Measurements from ENCODE around the gene ACTL8.
A peak's percentile ranks its signal among the peaks of the same experiment; 100 is the strongest.

Gene ACTL8

DNA sequence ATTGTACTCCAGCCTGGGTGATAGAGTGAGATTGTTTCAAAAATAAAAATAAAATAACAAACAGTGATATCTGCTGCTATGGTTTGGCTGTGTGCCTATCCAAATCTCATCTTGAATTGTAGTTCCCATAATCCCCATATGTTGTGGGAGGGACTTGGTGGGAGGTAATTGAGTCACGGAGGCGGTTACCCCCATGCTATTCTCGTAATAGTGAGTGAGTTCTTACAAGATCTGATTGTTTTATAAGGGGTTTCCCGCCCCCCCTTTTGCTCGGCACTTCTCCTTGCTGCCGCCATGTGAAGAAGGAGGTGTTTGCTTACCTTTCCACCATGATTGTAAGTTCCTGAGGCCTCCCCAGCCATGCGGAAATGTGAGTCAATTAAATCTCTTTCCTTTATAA, 47.8 kb downstream of the ACTL8 start:
- Histone ChIP-seq H3K9me3 (replicated peaks in 1 of 2; ENCODE audit: control insufficient read depth in 2 of 2, insufficient read depth in 1 of 2, low read depth in 1 of 2, low read length in 2 of 2) (no peaks in the 10 kb centered on the region), H2BK5ac (ENCODE audit: low read length) (no peak overlapping the region), H3K27ac (replicated peaks; ENCODE audit: low read length) (no peak overlapping the region), H2AFZ (ENCODE audit: low read length) (no peak overlapping the region), H3K18ac (ENCODE audit: low read length) (no peak overlapping the region), H2BK120ac (ENCODE audit: low read depth, low read length) (no peak overlapping the region), H3K27me3 (ENCODE audit: control insufficient read depth in 3 of 3, insufficient read depth in 3 of 3, low read depth in 1 of 3, low read length in 3 of 3) (peaks cover 0 to 17% (median 0%) of the 10 kb centered on the region in 3 experiments), H2BK15ac (ENCODE audit: low read length) (no peak overlapping the region), H3K23ac (ENCODE audit: low read depth, low read length, poor library complexity) (no peak overlapping the region), H3K4me1 (ENCODE audit: control insufficient read depth in 2 of 2, insufficient read depth in 1 of 2, low read depth in 1 of 2, low read length in 2 of 2) (no peaks in the 10 kb centered on the region), H4K8ac (ENCODE audit: low read depth, low read length) (no peak overlapping the region), H2BK12ac (ENCODE audit: low read length) (no peak overlapping the region), H3K9ac (ENCODE audit: low read depth, low read length, poor library complexity) (no peak overlapping the region), H3K14ac (ENCODE audit: low read length) (no peak overlapping the region), H3K4me3 (ENCODE audit: low read length in 2 of 2) (no peak overlapping the region), H4K91ac (ENCODE audit: low read depth, low read length, poor library complexity) (no peak overlapping the region), H3K4ac (ENCODE audit: low read length) (no peak overlapping the region), H3K36me3 (replicated peaks in 1 of 2; ENCODE audit: control insufficient read depth in 2 of 2, insufficient read depth in 2 of 2, low read length in 2 of 2) (no peaks in the 10 kb centered on the region), H3K79me1 (ENCODE audit: low read depth, low read length) (no peaks in the 10 kb centered on the region), H3K4me2 (ENCODE audit: insufficient read depth, low read length, poor library complexity, severe bottlenecking) (no peak overlapping the region), H2AK5ac (ENCODE audit: low read depth, low read length) (no peak overlapping the region)
- DNase-seq (ENCODE audit: low spot score): no peak
- no CpG with 5 or more reads among the region's 7 CpGs for WGBS, 2 donors (ENCODE audit: extremely low coverage in 2 of 2, insufficient read length in 2 of 2, insufficient replicate concordance in 1 of 2)

- Histone ChIP-seq H3K23ac (ENCODE audit: low read depth, low read length, poor library complexity) (no peak overlapping the region), H3K9ac (ENCODE audit: low read depth, low read length, poor library complexity) (no peak overlapping the region), H2AFZ (ENCODE audit: low read length) (no peak overlapping the region), H3K4me1 (ENCODE audit: control insufficient read depth in 2 of 2, insufficient read depth in 1 of 2, low read depth in 1 of 2, low read length in 2 of 2) (no peaks in the 10 kb centered on the region), H3K9me3 (replicated peaks in 1 of 2; ENCODE audit: control insufficient read depth in 2 of 2, insufficient read depth in 1 of 2, low read depth in 1 of 2, low read length in 2 of 2) (no peaks in the 10 kb centered on the region), H2AK5ac (ENCODE audit: low read depth, low read length) (no peak overlapping the region), H3K36me3 (replicated peaks in 1 of 2; ENCODE audit: control insufficient read depth in 2 of 2, insufficient read depth in 2 of 2, low read length in 2 of 2) (no peaks in the 10 kb centered on the region), H2BK15ac (ENCODE audit: low read length) (no peak overlapping the region), H2BK120ac (ENCODE audit: low read depth, low read length) (no peak overlapping the region), H4K91ac (ENCODE audit: low read depth, low read length, poor library complexity) (no peak overlapping the region), H2BK5ac (ENCODE audit: low read length) (no peak overlapping the region), H3K27me3 (ENCODE audit: control insufficient read depth in 3 of 3, insufficient read depth in 3 of 3, low read depth in 1 of 3, low read length in 3 of 3) (peaks cover 0 to 3% (median 0%) of the 10 kb centered on the region in 3 experiments), H4K8ac (ENCODE audit: low read depth, low read length) (no peak overlapping the region), H3K4ac (ENCODE audit: low read length) (no peak overlapping the region), H3K4me3 (ENCODE audit: low read length in 2 of 2) (no peak overlapping the region), H2BK12ac (ENCODE audit: low read length) (no peak overlapping the region), H3K4me2 (ENCODE audit: insufficient read depth, low read length, poor library complexity, severe bottlenecking) (no peak overlapping the region), H3K27ac (replicated peaks; ENCODE audit: low read length) (no peak overlapping the region), H3K14ac (ENCODE audit: low read length) (no peak overlapping the region), H3K79me1 (ENCODE audit: low read depth, low read length) (no peaks in the 10 kb centered on the region), H3K18ac (ENCODE audit: low read length) (peak overlapping the region; percentile 70)
- DNase-seq (ENCODE audit: low spot score): no peak
- no CpG with 5 or more reads among the region's 10 CpGs for WGBS, 2 donors (ENCODE audit: extremely low coverage in 2 of 2, insufficient read length in 2 of 2, insufficient replicate concordance in 1 of 2)
Observed at GRCh38 chr1:17805869-17806684, 50.9 kb downstream of the ACTL8 start.

DNA sequence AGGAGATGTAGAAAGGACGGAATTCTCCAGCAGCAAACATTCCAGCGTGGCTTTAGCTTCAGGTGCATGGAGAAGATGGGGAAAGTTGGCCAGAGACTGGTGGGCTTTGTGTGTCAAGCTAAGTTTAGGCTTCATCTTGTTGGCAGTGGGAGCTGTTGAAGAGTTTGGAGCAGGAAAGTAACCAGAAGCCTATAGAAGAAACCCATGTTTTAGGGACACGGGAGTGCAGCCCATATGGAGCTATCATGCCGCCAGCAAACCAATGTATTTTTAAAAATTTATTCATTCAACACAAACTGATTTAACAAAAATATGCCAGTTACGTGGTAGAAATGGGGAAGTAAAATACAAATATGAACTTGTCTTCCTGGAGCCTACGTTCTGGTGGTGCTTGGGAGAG, 53.7 kb downstream of the ACTL8 start:
- no peak overlapping the region for H2BK15ac ChIP-seq (ENCODE audit: low read length)
- H3K4me3 ChIP-seq (ENCODE audit: low read length in 2 of 2): peak overlapping the region in 1 of 2 donors; percentile 62
- H2BK12ac ChIP-seq (ENCODE audit: low read length): no peak overlapping the region
- H2BK120ac ChIP-seq (ENCODE audit: low read depth, low read length): no peak overlapping the region
- H3K27me3 ChIP-seq (ENCODE audit: control insufficient read depth in 3 of 3, insufficient read depth in 3 of 3, low read depth in 1 of 3, low read length in 3 of 3): peaks cover 0 to 3% (median 0%) of the 10 kb centered on the region in 3 experiments
- H3K9ac ChIP-seq (ENCODE audit: low read depth, low read length, poor library complexity): no peak overlapping the region
- H3K14ac ChIP-seq (ENCODE audit: low read length): no peak overlapping the region
- no peak overlapping the region for H3K18ac ChIP-seq (ENCODE audit: low read length)
- no peak overlapping the region for H2AK5ac ChIP-seq (ENCODE audit: low read depth, low read length)
- no peaks in the 10 kb centered on the region for H3K79me1 ChIP-seq (ENCODE audit: low read depth, low read length)
- H4K91ac ChIP-seq (ENCODE audit: low read depth, low read length, poor library complexity): no peak overlapping the region
- H3K4me2 ChIP-seq (ENCODE audit: insufficient read depth, low read length, poor library complexity, severe bottlenecking): no peak overlapping the region
- no peaks in the 10 kb centered on the region for H3K4me1 ChIP-seq (ENCODE audit: control insufficient read depth in 2 of 2, insufficient read depth in 1 of 2, low read depth in 1 of 2, low read length in 2 of 2)
- DNase-seq (ENCODE audit: low spot score): no peak
- H3K36me3 ChIP-seq (replicated peaks in 1 of 2; ENCODE audit: control insufficient read depth in 2 of 2, insufficient read depth in 2 of 2, low read length in 2 of 2): no peaks in the 10 kb centered on the region
- no peak overlapping the region for H2AFZ ChIP-seq (ENCODE audit: low read length)
- no peak overlapping the region for H3K23ac ChIP-seq (ENCODE audit: low read depth, low read length, poor library complexity)
- no peak overlapping the region for H3K4ac ChIP-seq (ENCODE audit: low read length)
- no peak overlapping the region for H3K27ac ChIP-seq (replicated peaks; ENCODE audit: low read length)
- no peaks in the 10 kb centered on the region for H3K9me3 ChIP-seq (replicated peaks in 1 of 2; ENCODE audit: control insufficient read depth in 2 of 2, insufficient read depth in 1 of 2, low read depth in 1 of 2, low read length in 2 of 2)
- WGBS, 2 donors (ENCODE audit: extremely low coverage in 2 of 2, insufficient read length in 2 of 2, insufficient replicate concordance in 1 of 2): no CpG with 5 or more reads among the region's 6 CpGs
- H4K8ac ChIP-seq (ENCODE audit: low read depth, low read length): no peak overlapping the region
- H2BK5ac ChIP-seq (ENCODE audit: low read length): no peak overlapping the region

GRCh38 chr1:17810668-17811067, 55.5 kb downstream of the ACTL8 start:
- Histone ChIP-seq H2AK5ac (ENCODE audit: low read depth, low read length) (no peak overlapping the region), H2BK5ac (ENCODE audit: low read length) (no peak overlapping the region), H3K79me1 (ENCODE audit: low read depth, low read length) (no peaks in the 10 kb centered on the region), H3K18ac (ENCODE audit: low read length) (no peak overlapping the region), H3K9ac (ENCODE audit: low read depth, low read length, poor library complexity) (no peak overlapping the region), H2BK12ac (ENCODE audit: low read length) (no peak overlapping the region), H3K27ac (replicated peaks; ENCODE audit: low read length) (no peak overlapping the region), H3K27me3 (ENCODE audit: control insufficient read depth in 3 of 3, insufficient read depth in 3 of 3, low read depth in 1 of 3, low read length in 3 of 3) (peaks cover 0 to 3% (median 0%) of the 10 kb centered on the region in 3 experiments), H3K23ac (ENCODE audit: low read depth, low read length, poor library complexity) (no peak overlapping the region), H3K4me3 (ENCODE audit: low read length in 2 of 2) (no peak overlapping the region), H3K14ac (ENCODE audit: low read length) (no peak overlapping the region), H2BK120ac (ENCODE audit: low read depth, low read length) (no peak overlapping the region), H2AFZ (ENCODE audit: low read length) (no peak overlapping the region), H3K4me1 (ENCODE audit: control insufficient read depth in 2 of 2, insufficient read depth in 1 of 2, low read depth in 1 of 2, low read length in 2 of 2) (no peaks in the 10 kb centered on the region), H3K4ac (ENCODE audit: low read length) (no peak overlapping the region), H3K36me3 (replicated peaks in 1 of 2; ENCODE audit: control insufficient read depth in 2 of 2, insufficient read depth in 2 of 2, low read length in 2 of 2) (no peaks in the 10 kb centered on the region), H3K4me2 (ENCODE audit: insufficient read depth, low read length, poor library complexity, severe bottlenecking) (no peak overlapping the region), H4K8ac (ENCODE audit: low read depth, low read length) (no peak overlapping the region), H3K9me3 (replicated peaks in 1 of 2; ENCODE audit: control insufficient read depth in 2 of 2, insufficient read depth in 1 of 2, low read depth in 1 of 2, low read length in 2 of 2) (no peaks in the 10 kb centered on the region), H4K91ac (ENCODE audit: low read depth, low read length, poor library complexity) (no peak overlapping the region), H2BK15ac (ENCODE audit: low read length) (no peak overlapping the region)
- no peak for DNase-seq (ENCODE audit: low spot score)
- WGBS, 2 donors (ENCODE audit: extremely low coverage in 2 of 2, insufficient read length in 2 of 2, insufficient replicate concordance in 1 of 2): no CpG with 5 or more reads among the region's 2 CpGs

Measured in neuronal stem cell (in vitro differentiated cells).